Body of pancreas (tissue), 4 donors: ENCODE measurements around the gene UBTF.

Source experiments
- POLR2A ChIP-seq, 3 donors: fragments of 450-650 bp; IDR thresholded peaks; one replicate each; pipeline ENCODE4 v1.6.1; 2016; ENCODE audit warnings: antibody characterized with exemption in 3 of 3, mild to moderate bottlenecking in 2 of 3
- TF ChIP-seq, protein P1 (sequence below), 7 experiments: fragments of 450-650 bp in 4 of 7; fragments of 200-600 bp in 3 of 7; sonication (generic) in 3 of 7; IDR thresholded peaks; one replicate each; pipeline ENCODE4 v1.5.1; 2016 to 2019; ENCODE audit warnings: antibody characterized with exemption in 7 of 7

- TF ChIP-seq POLR2A (IDR thresholded peaks at IDR 0.05) = no peak
- TF ChIP-seq, protein P1, sequence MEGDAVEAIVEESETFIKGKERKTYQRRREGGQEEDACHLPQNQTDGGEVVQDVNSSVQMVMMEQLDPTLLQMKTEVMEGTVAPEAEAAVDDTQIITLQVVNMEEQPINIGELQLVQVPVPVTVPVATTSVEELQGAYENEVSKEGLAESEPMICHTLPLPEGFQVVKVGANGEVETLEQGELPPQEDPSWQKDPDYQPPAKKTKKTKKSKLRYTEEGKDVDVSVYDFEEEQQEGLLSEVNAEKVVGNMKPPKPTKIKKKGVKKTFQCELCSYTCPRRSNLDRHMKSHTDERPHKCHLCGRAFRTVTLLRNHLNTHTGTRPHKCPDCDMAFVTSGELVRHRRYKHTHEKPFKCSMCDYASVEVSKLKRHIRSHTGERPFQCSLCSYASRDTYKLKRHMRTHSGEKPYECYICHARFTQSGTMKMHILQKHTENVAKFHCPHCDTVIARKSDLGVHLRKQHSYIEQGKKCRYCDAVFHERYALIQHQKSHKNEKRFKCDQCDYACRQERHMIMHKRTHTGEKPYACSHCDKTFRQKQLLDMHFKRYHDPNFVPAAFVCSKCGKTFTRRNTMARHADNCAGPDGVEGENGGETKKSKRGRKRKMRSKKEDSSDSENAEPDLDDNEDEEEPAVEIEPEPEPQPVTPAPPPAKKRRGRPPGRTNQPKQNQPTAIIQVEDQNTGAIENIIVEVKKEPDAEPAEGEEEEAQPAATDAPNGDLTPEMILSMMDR (IDR thresholded peaks at IDR 0.05) = no peak
Observed at GRCh38 chr17:44176257-44176656, 43.2 kb downstream of the UBTF start.
